Adipocyte (in vitro differentiated cells): ENCODE results near the gene CLEC16A.
"Not testable (repeated sequence)": the region's sequence is repeated elsewhere in the genome, so short reads cannot be mapped to it uniquely, and the experiment has no call there.

Experiments used
- DNase-seq: peaks from one replicate; pipeline ENCODE4 v3.0.0-alpha.2; 2015; ENCODE audit warnings: low read depth
- H3K27me3 ChIP-seq: replicated peaks from 2 replicates; pipeline ENCODE4 v1.7.0; 2013; ENCODE audit warnings: mild to moderate bottlenecking, low read length, moderate library complexity; ENCODE audit not compliant: control insufficient read depth, insufficient read depth
- H3K36me3 ChIP-seq: 2 replicates; pipeline ENCODE4 v1.7.0; 2013; ENCODE audit warnings: low read length, mild to moderate bottlenecking, moderate library complexity; ENCODE audit not compliant: control insufficient read depth, insufficient read depth, severe bottlenecking
- H3K4me1 ChIP-seq: 2 replicates; pipeline ENCODE4 v1.7.0; 2013; ENCODE audit warnings: mild to moderate bottlenecking, low read length, moderate library complexity; ENCODE audit not compliant: control insufficient read depth, insufficient read depth
- H3K4me3 ChIP-seq: 2 replicates; pipeline ENCODE4 v1.7.0; 2013; ENCODE audit warnings: mild to moderate bottlenecking, low read length, moderate library complexity
- H3K9ac ChIP-seq: 2 replicates; pipeline ENCODE4 v1.7.0; 2013; ENCODE audit warnings: mild to moderate bottlenecking, low read length, moderate library complexity
- H3K9me3 ChIP-seq: 2 replicates; pipeline ENCODE4 v1.7.0; 2013; ENCODE audit warnings: mild to moderate bottlenecking, low read length, moderate library complexity; ENCODE audit not compliant: control insufficient read depth

Gene CLEC16A

GRCh38 chr16:10964039-10964890 lies 19.9 kb downstream of the CLEC16A start:
- peaks cover 30% of the 10 kb centered on the region for H3K36me3 ChIP-seq
- peak; percentile 93 for DNase-seq
- no peaks in the 10 kb centered on the region for H3K27me3 ChIP-seq
- peaks cover 21% of the 10 kb centered on the region for H3K4me1 ChIP-seq
- H3K9me3 ChIP-seq, result no peaks in the 10 kb centered on the region
- H3K4me3 ChIP-seq, result no peak overlapping the region
- no peak overlapping the region for H3K9ac ChIP-seq

DNA sequence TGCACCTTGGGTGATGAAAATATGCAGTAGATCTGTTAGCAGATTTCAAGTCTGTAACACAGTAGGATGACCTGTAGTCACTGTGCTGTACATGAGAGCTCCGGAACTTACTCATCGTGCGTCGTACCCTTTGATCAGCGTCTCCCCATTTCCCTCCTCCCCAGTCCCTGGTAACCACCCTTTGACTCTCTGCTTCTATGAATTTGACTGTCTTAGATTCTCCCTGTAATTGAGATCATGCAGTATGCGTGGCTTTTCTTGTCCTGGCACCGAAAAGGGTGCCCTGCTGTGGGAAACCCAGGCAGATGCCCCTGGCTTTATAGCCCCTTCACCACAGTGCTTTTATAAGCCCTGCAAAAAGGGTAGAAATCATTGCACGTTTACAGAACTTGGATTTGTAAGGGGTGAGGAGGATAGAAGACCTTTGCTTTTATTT lies 20.5 kb downstream of the CLEC16A start:
- Histone ChIP-seq H3K9me3 (no peaks in the 10 kb centered on the region), H3K27me3 (no peaks in the 10 kb centered on the region), H3K9ac (no peak overlapping the region), H3K36me3 (peaks cover 36% of the 10 kb centered on the region), H3K4me1 (peaks cover 21% of the 10 kb centered on the region), H3K4me3 (no peak overlapping the region)
- DNase-seq, result no peak

GRCh38 chr16:10965440-10966061 lies 21.2 kb downstream of the CLEC16A start:
- no peaks in the 10 kb centered on the region for H3K9me3 ChIP-seq
- no peak overlapping the region for H3K4me3 ChIP-seq
- H3K27me3 ChIP-seq, result no peaks in the 10 kb centered on the region
- no peak for DNase-seq
- no peak overlapping the region for H3K9ac ChIP-seq
- peaks cover 42% of the 10 kb centered on the region for H3K36me3 ChIP-seq
- H3K4me1 ChIP-seq, result peaks cover 17% of the 10 kb centered on the region

DNA sequence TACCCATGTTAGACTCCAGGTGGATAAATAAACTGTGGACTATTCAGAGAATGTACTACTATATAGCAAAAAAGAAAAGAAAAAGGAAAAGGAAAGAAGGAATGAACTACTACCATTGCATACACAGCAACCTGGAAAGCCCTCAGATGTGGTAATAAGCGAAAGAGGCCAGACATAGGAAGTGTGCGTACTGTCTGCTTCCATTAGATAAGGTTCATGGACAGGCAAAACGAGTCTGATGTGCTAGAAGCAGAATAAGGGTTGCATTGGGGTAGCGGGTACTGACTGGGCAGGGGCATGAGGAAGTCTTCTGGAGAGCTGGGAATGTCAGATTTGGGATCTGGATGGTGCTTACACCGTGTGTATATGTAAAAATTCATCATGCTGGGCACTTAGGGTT lies 21.8 kb downstream of the CLEC16A start:
- peaks cover 48% of the 10 kb centered on the region for H3K36me3 ChIP-seq
- no peaks in the 10 kb centered on the region for H3K27me3 ChIP-seq
- H3K4me1 ChIP-seq, result peaks cover 11% of the 10 kb centered on the region
- H3K9ac ChIP-seq, result no peak overlapping the region
- no peak for DNase-seq
- no peaks in the 10 kb centered on the region for H3K9me3 ChIP-seq
- no peak overlapping the region for H3K4me3 ChIP-seq

GRCh38 chr16:10966559-10966958 lies 22.2 kb downstream of the CLEC16A start:
- not testable (repeated sequence) for H3K9me3 ChIP-seq, H3K27me3 ChIP-seq, H3K4me3 ChIP-seq, DNase-seq, H3K9ac ChIP-seq, H3K4me1 ChIP-seq
- H3K36me3 ChIP-seq, result peaks cover 49% of the 10 kb centered on the region

GRCh38 chr16:10967986-10968385 lies 23.6 kb downstream of the CLEC16A start:
- H3K9me3 ChIP-seq, result no peaks in the 10 kb centered on the region
- H3K4me1 ChIP-seq, result peaks cover 13% of the 10 kb centered on the region
- DNase-seq, result no peak
- H3K27me3 ChIP-seq, result no peaks in the 10 kb centered on the region
- H3K36me3 ChIP-seq, result peaks cover 45% of the 10 kb centered on the region
- no peak overlapping the region for H3K9ac ChIP-seq
- no peak overlapping the region for H3K4me3 ChIP-seq

- peaks cover 43% of the 10 kb centered on the region for H3K36me3 ChIP-seq
- DNase-seq, result no peak
Measured at GRCh38 chr16:10968498-10968897, 24.1 kb downstream of the CLEC16A start.

DNA sequence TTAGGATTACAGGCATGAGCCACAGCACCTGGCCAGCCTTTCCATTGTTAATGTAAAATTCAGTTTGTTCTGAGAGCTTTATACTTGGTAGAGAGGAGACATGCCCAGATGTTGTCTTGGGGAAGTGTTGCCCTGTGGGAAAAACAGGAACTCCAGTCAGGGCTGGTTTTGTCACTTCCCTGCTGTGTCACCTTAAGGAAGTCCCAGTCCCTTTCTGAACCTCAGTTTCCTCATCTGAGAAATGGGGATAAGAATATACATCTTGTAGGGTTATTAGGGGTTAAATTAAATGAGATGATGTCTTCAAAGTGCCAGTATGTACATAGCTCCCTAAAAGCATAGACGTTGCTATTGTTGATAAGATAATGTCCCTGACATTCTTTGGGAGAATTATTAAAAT lies 25.3 kb downstream of the CLEC16A start:
- H3K4me3 ChIP-seq, result no peak overlapping the region
- H3K27me3 ChIP-seq, result no peaks in the 10 kb centered on the region
- no peak overlapping the region for H3K9ac ChIP-seq
- no peak for DNase-seq
- no peaks in the 10 kb centered on the region for H3K9me3 ChIP-seq
- peaks cover 8% of the 10 kb centered on the region for H3K4me1 ChIP-seq
- peaks cover 42% of the 10 kb centered on the region for H3K36me3 ChIP-seq

More at GRCh38 chr16:10968498-10968897, 24.1 kb downstream of the CLEC16A start:
- peaks cover 13% of the 10 kb centered on the region for H3K4me1 ChIP-seq
- no peaks in the 10 kb centered on the region for H3K27me3 ChIP-seq
- no peak overlapping the region for H3K4me3 ChIP-seq
- H3K9ac ChIP-seq, result no peak overlapping the region
- no peaks in the 10 kb centered on the region for H3K9me3 ChIP-seq

- DNase-seq, result no peak
- peaks cover 8% of the 10 kb centered on the region for H3K4me1 ChIP-seq
- no peak overlapping the region for H3K9ac ChIP-seq
- no peaks in the 10 kb centered on the region for H3K27me3 ChIP-seq
- H3K4me3 ChIP-seq, result no peak overlapping the region
- peaks cover 41% of the 10 kb centered on the region for H3K36me3 ChIP-seq
- H3K9me3 ChIP-seq, result no peaks in the 10 kb centered on the region
Measured at GRCh38 chr16:10970065-10970464, 25.7 kb downstream of the CLEC16A start.

- no peaks in the 10 kb centered on the region for H3K27me3 ChIP-seq
- H3K9me3 ChIP-seq, result no peaks in the 10 kb centered on the region
- DNase-seq, result peak; percentile 95
- peaks cover 44% of the 10 kb centered on the region for H3K36me3 ChIP-seq
- peaks cover 8% of the 10 kb centered on the region for H3K4me1 ChIP-seq
- no peak overlapping the region for H3K9ac ChIP-seq
- H3K4me3 ChIP-seq, result peak overlapping the region; percentile 9
Measured at GRCh38 chr16:10971560-10971961, 27.2 kb downstream of the CLEC16A start.

DNA sequence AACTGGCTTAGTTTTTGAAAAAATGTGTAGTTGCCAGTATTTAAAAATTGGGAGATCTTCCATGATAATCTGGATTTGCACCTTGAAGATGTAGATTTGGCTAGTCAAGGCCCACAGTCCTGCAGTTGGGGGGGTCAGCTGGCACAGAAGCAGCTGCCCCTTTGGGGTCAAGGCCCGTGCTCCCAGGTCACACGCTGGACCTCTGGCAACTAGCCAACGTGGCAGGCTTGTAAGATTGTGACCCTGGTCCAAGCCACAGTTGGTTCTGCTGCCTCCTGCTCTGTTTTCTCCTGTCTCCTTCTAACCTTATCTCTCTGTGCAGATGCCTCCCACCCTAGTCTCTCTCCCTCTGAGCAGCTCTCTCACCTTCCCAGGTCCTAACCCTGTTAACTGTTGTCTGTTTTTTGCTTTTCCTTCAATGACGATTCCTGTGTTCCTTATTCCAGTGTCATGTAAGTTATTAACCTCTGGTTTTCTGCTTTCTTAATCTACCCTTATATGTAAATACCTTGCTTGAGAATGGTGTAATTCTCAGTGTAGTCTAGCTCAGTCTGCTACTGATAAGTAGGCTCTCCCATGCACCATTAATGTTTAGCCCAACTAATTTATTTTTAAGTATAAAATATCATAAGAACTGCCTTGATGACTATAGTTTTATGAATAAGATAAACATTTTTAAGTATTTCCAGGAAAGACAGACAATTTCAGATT lies 27.9 kb downstream of the CLEC16A start:
- peak overlapping the region; percentile 9 for H3K4me3 ChIP-seq
- no peak for DNase-seq
- H3K9ac ChIP-seq, result no peak overlapping the region
- peaks cover 8% of the 10 kb centered on the region for H3K4me1 ChIP-seq
- peaks cover 37% of the 10 kb centered on the region for H3K36me3 ChIP-seq
- H3K27me3 ChIP-seq, result no peaks in the 10 kb centered on the region
- no peaks in the 10 kb centered on the region for H3K9me3 ChIP-seq
